GM19455 (cell line): Measurements from ENCODE around the gene KRTAP5-8.
"Not testable (repeated sequence)": the region's sequence is repeated elsewhere in the genome, so short reads cannot be mapped to it uniquely, and the experiment has no call there.

Source experiments
- ATAC-seq: cut with Tn5 transposase; IDR thresholded peaks from one replicate; pipeline ENCODE4 v1.9.1; 2021; ENCODE audit not compliant: unreplicated experiment

KRTAP5-8 gene

DNA sequence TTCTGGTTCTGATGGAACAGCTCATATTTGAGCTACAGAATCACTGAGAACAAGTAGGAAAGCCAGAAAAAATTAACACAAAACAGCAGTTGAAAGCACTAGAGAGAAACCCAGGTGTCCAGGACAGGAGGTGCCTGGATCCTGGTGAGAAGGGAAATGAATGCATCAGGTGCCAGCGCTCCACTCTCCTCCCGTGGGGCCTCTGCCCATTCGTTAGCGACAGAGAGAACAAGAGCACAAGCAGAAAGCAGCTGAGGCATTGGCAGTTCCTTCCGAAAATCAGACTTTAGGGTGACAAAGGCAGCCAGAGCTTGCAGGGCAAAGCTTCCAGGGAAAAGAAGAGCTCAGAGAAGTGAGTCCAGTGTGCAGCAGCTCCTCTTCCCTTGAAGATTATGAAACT is 30.7 kb upstream of the KRTAP5-8 start:
- ATAC-seq, result no peak

DNA sequence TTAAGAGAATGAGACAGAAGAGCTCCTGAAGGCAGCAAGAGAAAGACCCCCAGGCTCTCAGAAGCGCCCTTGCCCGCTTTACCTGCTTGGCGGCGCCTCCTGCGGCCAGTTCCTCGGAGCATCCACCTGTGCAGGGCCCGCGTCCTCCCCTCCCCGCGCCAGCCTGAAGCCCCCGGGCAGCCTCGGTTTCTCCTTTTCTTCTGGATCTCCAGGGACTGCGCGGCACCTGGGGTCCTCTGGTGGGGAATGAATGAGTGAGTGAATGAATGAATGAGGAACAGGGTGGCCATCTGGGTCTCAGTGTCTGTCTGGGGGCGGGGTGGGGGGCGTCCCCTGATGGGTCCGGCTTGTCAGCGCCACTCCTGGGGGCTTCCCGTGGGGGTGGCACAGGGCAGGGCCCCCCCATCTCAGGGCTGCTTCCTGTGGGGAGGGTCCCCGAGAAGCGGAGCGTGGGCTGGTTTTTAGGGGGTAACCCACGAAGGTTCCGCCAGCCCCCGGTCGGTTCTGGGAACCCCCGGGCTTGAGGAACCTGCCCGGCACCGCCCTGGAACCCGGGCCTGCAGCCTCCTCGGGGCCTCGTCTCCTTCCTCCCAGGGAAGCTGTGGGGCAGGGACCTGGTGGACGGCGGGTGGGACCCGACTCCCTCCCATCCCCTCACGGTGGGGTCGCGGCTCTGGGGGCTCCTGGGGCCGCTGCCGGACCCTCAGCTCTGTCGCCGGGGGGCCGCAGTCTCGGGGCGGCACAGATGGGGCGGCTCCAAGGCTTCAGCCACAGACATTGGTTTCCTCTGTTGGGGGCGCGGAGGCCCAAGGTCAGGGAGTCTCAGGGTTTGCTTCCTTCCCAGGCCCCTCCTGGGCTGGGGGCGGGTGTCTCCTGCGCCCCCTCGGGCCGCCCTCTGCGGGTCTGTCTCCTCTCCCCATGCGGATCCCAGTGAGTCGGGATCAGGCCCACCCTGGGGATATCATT is 19.0 kb upstream of the KRTAP5-8 start:
- ATAC-seq, result no peak

DNA sequence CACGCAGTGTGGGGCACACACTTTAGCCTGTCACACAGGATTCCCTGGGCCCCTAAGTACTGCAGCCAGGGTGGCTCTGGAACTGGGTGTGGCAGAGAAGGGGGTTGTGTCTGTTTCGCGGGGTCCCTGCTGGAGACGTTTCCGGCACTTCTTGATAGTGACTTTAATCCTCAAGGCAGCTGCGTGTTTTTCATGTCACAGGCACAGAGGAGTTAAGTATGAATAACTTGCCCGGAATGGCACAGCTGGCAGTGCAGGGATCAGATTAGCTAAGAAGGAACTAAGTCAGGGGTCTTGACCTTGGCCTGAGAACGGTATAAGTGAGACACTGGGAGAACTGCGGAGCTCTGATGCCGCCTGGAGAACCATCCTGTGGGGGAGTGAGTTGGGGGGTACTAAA is 18.3 kb upstream of the KRTAP5-8 start:
- no peak for ATAC-seq

DNA sequence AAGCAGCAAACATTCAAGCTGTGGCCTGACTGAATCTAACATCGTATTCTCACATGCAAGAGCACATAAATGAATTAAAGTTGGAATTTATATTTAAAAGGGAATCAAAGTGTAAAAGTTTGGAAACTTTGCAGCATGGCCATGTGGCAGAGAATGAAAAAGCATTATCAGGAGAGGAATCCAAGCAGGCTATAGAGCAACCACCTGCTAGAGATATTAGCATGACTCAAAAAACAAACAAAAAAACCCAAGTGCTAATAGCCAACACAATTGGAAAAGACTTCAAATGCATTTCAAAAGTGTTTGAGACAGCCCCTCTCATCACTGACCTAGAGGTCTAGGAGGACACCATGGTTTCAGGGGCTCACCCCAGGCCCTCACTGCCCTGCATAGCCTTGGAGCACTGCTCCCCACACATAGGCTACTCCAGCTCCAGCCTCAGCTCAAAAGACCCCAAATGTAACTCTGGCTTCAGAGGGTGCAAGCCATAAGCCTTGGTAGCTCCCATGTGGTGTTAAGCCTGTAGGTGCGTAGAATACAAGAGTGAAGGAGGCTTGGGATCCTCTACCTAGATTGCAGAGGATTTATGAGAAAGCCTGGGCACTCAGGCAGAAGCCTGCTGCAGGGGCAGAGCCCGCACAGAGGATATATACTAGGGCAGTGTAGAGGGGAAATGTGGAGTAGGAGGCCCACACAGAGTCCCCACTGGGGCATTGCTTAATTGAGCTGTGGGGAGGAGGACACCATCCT is 12.5 kb upstream of the KRTAP5-8 start:
- no peak for ATAC-seq

DNA sequence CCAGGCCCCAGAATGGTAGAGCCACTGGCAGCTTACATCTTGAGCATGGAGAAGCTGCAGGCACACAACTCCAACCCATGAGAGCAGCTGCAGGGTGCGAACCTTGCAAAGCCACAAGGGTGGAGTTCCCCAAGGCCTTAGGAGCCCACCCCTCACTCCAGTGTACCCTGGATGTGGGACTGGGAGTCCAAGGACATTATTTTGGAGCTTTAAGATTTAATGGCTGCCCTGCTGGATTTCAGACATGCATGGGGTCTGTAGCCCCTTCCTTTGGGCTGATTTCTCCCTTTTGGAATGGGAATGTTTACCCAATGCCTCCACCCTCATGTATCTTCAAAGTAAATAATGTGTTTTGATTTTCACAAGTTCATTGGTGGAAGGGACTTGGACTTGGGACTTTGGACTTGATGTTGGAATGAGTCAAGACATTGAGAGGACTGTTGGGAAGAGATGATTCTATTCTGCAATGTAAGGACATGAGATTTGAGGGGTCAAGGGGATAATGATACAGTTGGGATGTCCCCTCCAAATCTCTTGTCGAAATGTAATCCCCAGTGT is 11.8 kb upstream of the KRTAP5-8 start:
- no peak for ATAC-seq

DNA sequence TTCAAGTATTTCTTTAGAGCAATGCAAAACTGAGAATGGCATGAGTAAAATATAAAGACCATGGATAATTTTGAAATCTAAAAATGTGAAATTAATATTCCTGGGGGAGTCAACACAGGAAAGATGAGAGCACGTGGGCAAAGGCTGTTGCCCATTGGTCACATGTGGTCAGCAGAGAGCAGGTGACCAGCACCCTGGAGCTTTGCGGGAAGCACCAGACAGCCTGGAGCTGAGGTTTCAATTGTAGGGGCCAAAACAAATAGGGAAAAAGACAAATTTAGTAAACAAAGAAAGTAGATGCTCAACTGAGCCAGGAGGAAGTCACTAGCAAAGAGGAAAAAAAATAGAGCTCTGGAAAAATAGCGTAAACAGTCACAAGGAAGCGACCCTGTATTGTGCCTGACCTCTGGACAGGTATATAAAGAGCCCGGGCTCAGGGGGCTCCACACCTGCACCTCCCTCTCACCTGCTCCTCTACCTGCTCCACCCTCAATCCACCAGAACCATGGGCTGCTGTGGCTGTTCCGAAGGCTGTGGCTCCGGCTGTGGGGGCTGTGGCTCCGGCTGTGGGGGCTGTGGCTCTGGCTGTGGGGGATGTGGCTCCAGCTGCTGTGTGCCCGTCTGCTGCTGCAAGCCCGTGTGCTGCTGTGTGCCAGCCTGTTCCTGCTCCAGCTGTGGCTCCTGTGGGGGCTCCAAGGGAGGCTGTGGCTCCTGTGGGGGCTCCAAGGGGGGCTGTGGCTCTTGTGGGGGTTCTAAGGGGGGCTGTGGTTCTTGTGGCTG is 10.8 kb upstream of the KRTAP5-8 start, which contains the start of gene KRTAP5-7:
TSS of gene KRTAP5-7 (plus strand) at position 472 of the 780 bp plus-strand sequence. CDS start at position 506, 34 bp downstream.
- not testable (repeated sequence) for ATAC-seq

DNA sequence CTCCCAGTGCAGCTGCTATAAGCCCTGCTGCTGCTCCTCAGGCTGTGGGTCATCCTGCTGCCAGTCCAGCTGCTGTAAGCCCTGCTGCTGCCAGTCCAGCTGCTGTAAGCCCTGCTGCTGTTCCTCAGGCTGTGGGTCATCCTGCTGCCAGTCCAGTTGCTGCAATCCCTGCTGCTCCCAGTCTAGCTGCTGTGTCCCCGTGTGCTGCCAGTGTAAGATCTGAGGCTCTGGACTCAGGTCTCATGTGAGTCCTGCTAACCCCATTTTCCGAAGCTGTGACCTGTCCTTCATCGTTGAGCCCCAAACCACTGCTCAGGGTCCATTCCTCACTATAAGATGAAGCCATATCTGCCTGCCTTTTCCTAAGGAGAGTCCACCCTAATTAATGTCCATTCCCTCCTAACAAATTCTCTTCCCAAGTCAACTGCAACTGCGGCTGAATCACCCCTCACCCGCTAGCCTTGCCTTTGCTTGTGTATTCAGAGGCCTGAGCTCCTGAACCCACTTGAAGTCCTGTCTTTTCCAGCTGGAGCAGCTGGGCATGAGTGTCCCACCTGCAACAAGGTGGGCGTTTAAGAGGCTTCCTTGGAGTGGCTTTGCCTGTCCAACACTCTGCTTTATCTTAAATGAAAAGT is 10.1 kb upstream of the KRTAP5-8 start:
- ATAC-seq, result no peak

DNA sequence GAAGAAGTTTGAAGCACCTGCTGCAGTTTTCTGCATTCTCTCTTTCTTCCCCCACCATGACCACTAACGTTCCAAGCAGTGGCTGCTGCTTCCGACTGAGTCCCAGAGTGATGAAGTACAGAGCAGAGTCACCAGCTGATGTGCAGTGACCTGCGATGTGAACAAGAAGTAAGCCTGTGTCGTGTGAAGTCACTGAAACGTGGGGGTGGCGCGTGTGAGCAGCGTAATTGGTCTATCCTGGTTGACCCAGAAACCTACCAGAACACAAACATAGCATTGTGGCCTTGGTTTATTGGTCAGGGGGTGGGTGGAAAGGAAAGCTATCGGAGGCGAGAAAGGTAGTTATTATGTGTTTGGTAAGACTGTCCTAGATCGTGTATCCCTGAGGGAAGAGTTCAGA is 7.2 kb upstream of the KRTAP5-8 start:
- no peak for ATAC-seq

DNA sequence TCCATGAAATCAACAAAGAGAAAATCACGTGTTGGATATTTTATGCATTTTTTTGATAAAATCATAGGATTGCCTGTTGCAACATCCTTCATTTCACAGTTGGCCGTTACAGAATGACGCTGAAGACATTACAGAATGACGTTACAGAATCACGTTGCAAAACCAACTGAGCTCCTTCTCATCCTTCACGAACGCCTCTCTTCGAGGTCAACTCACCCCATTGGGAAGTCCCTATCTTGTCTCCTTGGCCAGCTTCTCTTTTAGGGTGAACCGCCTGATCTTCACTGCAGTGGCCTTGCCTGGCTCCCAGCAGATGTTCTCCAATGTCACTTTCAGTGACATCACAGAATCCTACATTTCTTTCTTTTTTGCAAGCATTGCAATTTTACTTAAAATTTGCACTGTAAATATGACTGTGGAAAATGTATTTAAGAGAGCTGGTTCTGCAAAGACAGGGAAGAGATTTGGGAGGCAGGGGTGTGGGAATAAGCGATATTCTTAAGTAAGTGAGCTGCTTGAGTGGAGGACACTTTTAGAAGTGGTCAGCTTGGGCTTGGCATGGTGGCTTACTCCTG is 5.7 kb upstream of the KRTAP5-8 start:
- ATAC-seq, result no peak

DNA sequence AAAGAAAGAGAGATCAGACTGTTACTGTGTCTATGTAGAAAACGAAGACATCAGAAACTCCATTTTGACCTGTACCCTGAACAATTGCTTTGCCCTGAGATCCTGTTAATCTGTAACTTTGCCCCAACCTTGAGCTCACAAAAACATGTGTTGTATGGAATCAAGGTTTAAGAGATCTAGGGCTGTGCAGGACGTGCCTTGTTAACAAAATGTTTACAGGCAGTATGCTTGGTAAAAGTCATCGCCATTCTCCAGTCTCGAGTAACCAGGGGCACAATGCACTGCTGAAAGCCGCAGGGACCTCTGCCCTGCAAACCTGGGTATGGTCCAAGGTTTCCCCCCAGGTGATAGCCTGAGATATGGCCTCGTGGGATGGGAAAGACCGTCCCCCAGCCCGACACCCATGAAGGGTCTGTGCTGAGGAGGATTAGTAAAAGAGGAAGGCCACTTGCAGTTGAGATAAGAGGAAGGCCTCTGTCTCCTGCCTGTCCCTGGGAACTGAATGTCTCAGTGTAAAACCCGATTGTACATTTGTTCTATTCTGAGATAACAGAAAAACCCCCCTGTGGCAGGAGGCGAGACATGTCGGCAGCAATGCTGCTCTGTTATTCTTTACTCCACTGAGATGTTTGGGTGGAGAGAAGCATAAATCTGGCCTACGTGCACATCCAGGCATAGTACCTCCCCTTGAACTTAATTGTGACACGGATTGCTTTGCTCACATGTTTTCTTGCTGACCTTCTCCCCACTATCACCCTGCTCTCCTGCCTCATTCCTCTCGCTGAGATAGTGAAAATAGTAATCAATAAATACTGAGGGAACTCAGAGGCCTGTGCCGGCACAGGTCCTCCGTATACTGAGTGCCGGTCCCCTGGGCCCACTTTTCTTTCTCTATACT is 2.9 kb upstream of the KRTAP5-8 start:
- not testable (repeated sequence) for ATAC-seq

DNA sequence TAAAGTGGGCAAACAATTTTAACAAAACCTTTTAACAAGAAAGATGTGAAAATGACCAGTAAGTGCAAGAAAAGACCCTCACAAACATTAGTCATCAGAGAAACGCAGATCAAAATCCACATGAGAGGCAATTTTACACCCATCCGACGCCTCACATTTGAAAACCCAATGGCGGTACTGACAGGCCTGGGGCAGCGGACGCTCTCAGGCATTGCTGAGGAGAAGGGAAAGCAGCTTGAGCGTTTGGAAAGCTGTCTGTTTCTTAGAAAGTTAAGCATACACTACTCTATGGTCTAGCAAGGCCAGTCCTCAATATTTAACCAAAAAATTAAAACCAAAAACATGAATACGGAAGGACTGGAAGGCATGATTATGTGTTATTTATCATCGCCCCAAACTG is 2.0 kb upstream of the KRTAP5-8 start:
- ATAC-seq, result no peak

DNA sequence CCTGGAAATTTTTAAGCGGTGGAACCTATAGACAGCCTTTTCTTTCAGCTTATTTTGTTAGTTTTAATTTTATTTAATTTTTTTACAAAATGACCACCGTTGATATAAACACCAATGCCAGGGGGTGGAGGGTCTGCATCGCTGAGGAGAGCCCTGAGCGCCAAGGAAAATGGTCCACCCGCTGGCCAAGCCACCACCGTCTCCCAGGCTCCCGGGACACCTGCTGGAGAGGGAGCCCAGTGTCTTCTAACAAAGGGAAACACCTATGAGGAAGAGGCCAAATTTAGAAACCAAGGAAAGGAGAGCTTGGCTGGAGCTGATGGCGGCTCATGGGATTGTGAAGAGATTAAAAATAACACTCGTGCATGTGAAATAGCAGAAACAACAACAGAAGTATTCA is 288 bp upstream of the KRTAP5-8 start:
- no peak for ATAC-seq

DNA sequence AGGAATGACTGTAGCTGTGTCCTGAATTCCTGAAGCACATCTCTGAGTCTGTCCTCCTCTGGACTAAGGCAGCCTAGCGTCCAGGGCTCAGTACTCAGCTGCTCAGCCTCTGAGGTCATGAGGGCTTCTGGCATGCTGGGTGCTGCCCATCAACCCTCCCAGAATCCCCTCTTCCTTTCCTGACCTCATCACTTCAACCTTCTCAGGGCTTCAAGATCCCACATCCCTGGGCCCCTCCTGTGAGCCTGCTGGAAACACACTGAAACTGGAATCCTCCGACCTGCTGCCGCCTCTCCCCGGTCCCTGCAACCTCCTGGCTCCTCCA is 803 bp downstream of the KRTAP5-8 start:
- ATAC-seq, result no peak

DNA sequence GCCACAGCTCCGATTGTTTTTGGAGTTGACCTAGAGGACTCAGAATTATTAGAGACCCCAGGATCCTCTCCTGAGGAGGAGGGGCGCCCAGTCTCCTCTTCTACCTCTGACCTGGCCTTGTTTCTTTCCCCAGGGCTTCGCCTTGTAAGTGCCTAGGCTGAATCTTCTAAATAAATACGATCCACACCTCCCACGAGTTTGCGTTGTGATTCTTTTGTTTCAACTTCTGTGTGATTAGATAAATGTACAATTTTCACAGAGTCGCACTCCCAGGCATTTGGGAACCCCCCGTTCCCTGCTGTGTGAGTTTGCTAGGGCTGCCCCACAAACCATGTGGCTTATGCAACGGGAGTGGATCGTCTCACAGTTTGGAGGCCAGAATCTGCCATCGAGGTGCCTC is 1.2 kb downstream of the KRTAP5-8 start:
- no peak for ATAC-seq

DNA sequence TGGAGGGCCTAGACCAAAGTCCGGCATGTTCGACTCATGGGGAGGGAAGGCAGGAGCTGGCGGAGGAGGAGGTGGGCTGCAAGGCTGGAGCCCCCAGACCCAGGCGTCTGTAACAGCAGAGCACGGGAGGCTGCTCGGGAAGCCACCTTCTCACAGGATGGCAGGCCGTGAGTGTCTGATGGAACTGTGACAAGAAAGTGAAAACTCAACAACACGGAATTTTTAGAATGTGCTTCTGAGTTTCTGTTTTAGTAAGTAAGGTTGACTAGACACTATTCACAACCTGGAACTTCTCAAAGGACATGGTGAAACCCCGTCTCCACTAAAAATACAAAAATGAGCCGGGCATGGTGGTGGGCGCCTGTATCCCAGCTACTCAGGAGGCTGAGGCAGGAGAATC is 2.1 kb downstream of the KRTAP5-8 start:
- not testable (repeated sequence) for ATAC-seq

DNA sequence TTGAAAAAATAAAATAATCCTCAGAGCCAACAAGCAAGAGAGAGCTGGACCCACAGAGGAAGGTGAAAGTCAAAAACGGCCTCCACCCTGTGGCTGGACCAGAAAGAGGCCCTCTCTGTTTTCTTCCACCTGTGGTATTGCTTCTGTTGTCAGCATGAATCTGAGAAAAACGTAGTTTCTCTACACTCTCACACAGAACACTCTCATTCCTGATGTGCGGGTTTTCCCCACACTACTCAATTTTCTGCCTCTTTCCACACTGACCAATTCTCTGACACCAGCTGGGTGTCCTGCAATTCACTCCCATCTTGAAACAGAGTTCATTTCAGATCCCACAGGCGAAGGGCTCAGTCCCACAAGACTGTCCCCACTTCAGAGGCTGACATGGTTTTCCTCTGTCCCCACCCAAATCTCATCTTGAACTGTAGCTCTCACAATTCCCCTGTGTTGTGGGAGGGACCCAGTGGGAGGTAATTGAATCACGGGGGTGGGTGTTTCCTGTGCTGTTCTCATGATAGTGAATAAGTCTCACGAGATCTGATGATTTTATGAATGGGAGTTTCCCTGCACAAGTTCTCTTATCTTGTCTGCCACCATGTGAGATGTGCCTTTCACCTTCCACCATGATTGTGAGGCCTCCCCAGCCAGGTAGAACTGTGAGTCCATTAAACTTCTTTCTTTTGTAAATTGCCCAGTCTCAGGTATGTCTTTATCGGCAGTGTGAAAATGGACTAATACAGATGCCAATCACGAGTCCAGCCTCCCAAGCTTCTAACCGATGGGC is 2.9 kb downstream of the KRTAP5-8 start:
- not testable (repeated sequence) for ATAC-seq

DNA sequence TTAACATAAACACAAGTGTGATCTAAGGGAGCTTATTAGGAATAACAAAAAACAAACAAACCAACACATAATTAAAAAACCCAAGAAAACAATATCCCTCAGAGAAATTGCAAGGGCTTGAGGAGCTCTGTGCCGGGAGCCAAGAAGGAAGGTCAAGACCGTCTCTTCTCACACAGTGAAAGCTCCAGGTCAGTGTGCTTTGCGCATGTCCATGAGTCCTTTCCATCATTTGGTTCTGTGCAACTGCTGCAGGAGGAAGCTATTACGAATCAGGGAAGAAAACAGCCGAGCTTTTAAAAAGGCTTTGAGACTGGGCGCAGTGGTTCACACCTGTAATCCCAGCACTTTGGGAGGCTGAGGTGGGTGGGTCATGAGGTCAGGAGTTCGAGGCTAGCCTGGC is 4.6 kb downstream of the KRTAP5-8 start:
- ATAC-seq, result no peak
